ENCODE data around the gene RPS4Y2. TPM values are rescaled to one million over a fixed set of nuclear protein-coding genes. Genes with fewer than 3 reads are reported as not detected.

The RPS4Y2 gene
- total and polyA plus RNA-seq, 9 of the 15 experiments (the other 6 are each of a cell fraction or from before 2014, with no cell fraction given), result not detected

- TF ChIP-seq CHD4 (IDR thresholded peaks at IDR 0.05; ENCODE audit: insufficient read depth, insufficient replicate concordance, low read depth, low read length, poor library complexity, severe bottlenecking) (no peak), OTX1 (CRISPR knock-in tag; IDR thresholded peaks at IDR 0.05) (no peak), SNRNP70 (optimal IDR thresholded peaks at IDR 0.05; ENCODE audit: low read depth, low read length) (no peak), ID3 (CRISPR knock-in tag; IDR thresholded peaks at IDR 0.05) (no peak), ID3 (tag; IDR thresholded peaks at IDR 0.05) (no peak), NBN (IDR thresholded peaks at IDR 0.05; ENCODE audit: low read depth) (no peak), NONO (IDR thresholded peaks at IDR 0.05; ENCODE audit: low read depth in 2 of 2, low read length in 1 of 2) (no peak), PYGO2 (tag; IDR thresholded peaks at IDR 0.05) (no peak), NCOA4 (IDR thresholded peaks at IDR 0.05; ENCODE audit: partially characterized antibody) (no peak), ELF4 (CRISPR knock-in tag; IDR thresholded peaks at IDR 0.05) (no peak), PTTG1 (tag; IDR thresholded peaks at IDR 0.05; ENCODE audit: low read depth) (no peak), ZNF444 (CRISPR knock-in tag; IDR thresholded peaks at IDR 0.05) (no peak)
- no peak for DNase-seq (ENCODE audit: extremely low read depth in 1 of 4, low spot score in 3 of 4)
- no peak overlapping the region for H2AFZ ChIP-seq (ENCODE audit: low read depth, low read length)
- H3K36me3 ChIP-seq (ENCODE audit: control insufficient read depth, insufficient read depth, low read length), result no peaks in the 10 kb centered on the region
- no CpG with 5 or more reads among the region's 4 CpGs for WGBS (ENCODE audit: insufficient coverage, low coverage, missing lambda C conversion rate)
- H3K27ac ChIP-seq (ENCODE audit: extremely low read depth, low read depth, low read length), result no peak overlapping the region
- no peaks in the 10 kb centered on the region for H4K20me1 ChIP-seq (replicated peaks; ENCODE audit: control insufficient read depth, insufficient read depth, low read length)
- ChIA-PET CTCF (ENCODE audit: low intra/inter-chr PET ratio) (no interaction called here), POLR2A (no interaction called here)
- no peaks in the 10 kb centered on the region for H3K27me3 ChIP-seq (ENCODE audit: control insufficient read depth in 2 of 2, insufficient read depth in 2 of 2, low read length in 2 of 2)
- H3K9me1 ChIP-seq (ENCODE audit: control insufficient read depth, insufficient read depth, low read length), result no peaks in the 10 kb centered on the region
- FAIRE-seq, result no peak
- no peak overlapping the region for H3K4me2 ChIP-seq (ENCODE audit: insufficient read depth, low read length)
- no peak overlapping the region for H3K4me3 ChIP-seq
- intact Hi-C loops (cut with micrococcal nuclease), result no loop called here
- BruUV-seq (replicated peaks), result no TSS peak
- in situ Hi-C loops (cut with MboI), result no loop called here
- H3K9me3 ChIP-seq (replicated peaks; ENCODE audit: control insufficient read depth, insufficient read depth, low read depth, low read length), result no peaks in the 10 kb centered on the region
- no peaks in the 10 kb centered on the region for H3K79me2 ChIP-seq (ENCODE audit: control insufficient read depth, insufficient read depth, low read length)
- no peak overlapping the region for H3K9ac ChIP-seq (ENCODE audit: insufficient read depth in 1 of 2, low read depth in 2 of 2, low read length in 2 of 2)
- ATAC-seq, result no peak
- no peaks in the 10 kb centered on the region for H3K4me1 ChIP-seq (replicated peaks in 1 of 2; ENCODE audit: control insufficient read depth in 2 of 2, insufficient read depth in 2 of 2, low read length in 2 of 2)
Measured at GRCh38 chrY:20781408-20781807, 25.5 kb downstream of the RPS4Y2 start.
